ENCODE measurements around the gene SOX6.

The SOX6 gene

DNA sequence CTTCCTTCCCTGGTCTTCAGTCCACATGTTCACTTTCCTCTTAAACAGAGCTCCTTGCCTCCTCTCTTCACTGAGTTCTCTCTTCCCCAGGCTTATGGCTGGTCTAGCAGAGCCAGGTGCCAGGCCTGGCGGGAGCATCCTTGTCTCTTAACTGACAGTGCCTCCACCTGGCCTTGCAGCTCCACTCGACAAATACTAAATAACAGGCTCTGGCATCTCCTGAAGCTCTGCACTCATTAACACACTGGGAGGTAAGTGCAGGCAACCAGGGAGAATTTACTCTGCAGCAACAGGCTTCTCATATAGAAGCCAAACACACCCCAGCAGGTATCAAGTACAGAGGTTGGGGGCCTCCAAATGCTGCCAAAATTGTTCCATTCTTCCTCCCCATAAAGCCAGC is 438.1 kb downstream of the SOX6 start:
- no peaks in the 10 kb centered on the region for H3K36me3 ChIP-seq (ENCODE audit: control insufficient read depth, insufficient read depth, low read length)
- no peaks in the 10 kb centered on the region for H3K27me3 ChIP-seq (ENCODE audit: control insufficient read depth, insufficient read depth, low read length)
- H3K4me1 ChIP-seq (ENCODE audit: control insufficient read depth, insufficient read depth, low read length): peaks cover under 1% of the 10 kb centered on the region; the same call in 1 of the 2 replicates
- no peak overlapping the region for H3K9ac ChIP-seq (ENCODE audit: low read length)
- no peaks in the 10 kb centered on the region; the same call in 1 of the 2 replicates for H3K9me3 ChIP-seq (ENCODE audit: control insufficient read depth, insufficient read depth, low read depth, low read length)
- H3K27ac ChIP-seq (ENCODE audit: low read depth, low read length): no peak overlapping the region
- no peak overlapping the region for H3K4me3 ChIP-seq (ENCODE audit: low read depth, low read length)

Data from HUES6 (cell line).